GM19099 (cell line): Measurements from ENCODE around the gene LRRC61.

ENCODE experiments used
- POLR2A ChIP-seq: IDR thresholded peaks from 3 replicates; pipeline ENCODE4 v1.6.1; 2011; ENCODE audit warnings: low read depth; ENCODE audit not compliant: insufficient read length; ENCODE audit errors: extremely low read depth

The LRRC61 gene

DNA sequence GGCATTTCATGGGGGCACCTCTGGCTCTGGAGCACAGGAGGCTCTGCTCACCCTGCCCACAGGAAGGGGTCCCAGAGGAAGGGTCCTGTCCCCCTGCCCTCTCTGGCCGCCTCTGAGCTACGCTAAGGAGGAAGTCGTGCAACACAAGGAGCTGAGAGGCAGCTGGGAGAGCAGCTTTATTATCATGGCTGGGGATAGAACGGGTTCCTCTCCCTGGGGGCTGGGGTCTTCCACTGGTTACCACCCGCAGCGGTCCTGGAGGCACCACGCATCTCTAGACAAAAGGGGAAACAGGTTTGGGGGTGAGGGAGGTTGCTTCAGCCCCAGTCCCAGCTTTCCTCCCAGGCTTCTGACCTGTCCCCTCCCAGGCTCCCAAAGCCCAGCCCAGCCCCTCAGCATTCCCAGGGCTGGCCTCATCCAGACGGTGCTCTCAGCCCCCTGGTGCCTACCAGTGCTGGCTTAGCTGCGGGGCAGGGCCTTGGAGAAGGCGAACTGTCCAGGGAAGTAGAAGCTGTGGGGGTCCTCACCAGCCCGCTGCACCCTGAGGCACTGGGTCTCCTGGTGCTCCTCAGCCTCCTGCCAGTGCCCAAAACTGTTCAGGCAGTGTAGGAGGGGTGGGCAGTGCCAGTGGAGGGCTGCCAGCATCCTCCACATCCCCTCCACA is 15.1 kb downstream of the LRRC61 start:
- TF ChIP-seq POLR2A, result no peak

DNA sequence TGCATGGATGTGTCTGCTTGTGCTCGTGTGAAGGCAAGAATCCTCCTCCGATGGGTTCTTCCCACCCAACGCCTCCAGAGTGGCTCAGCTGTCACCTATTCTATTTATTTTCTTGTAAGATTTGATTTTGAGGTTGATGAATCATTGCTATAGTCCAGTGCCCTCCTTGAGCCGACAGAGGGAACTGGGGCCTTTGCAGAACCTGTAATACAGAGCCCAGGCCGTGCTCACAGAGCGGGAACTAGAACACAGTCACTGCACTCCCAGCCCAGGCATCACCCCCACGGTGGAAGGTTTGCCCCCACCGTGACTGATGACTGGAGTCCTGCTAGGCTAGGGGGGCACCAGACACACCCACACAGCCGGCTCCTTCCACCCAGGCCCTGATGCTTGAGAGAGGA is 16.3 kb downstream of the LRRC61 start:
- no peak for TF ChIP-seq POLR2A

DNA sequence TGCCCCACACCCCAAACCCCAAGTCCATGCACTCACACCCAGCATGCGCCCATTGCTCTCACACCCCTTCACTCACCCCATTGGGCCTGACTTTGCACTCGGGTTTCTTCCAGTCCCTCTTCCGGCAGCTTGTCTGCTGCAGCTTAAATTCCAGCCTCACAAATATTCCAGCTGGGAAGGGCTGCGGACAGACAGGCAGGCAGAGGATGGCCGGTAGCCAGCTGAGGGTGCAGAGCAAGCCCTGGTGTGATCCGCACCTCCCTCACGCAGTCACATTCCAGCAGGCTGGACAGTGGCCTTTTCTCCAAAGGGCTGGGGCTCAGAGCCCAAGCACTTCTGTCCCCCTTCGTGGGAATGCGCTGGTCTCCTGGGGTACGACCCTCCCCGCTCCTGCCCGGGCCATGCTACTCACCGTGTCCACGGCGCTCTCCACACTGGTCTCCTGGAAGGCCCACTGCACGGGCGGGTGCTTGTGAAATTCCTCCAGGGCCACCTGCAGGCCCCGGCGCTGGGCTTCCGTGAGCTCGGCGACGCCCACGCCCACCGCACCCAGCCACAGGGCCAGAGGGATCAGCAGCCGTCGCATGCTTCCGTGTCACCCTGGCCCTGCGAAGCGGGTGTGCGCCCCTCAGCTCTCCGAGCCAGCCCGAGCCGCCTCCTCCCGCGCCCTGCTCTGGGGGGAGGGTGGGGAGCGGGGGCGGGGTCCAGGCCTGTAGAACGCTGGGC is 17.0 kb downstream of the LRRC61 start:
- no peak for TF ChIP-seq POLR2A

DNA sequence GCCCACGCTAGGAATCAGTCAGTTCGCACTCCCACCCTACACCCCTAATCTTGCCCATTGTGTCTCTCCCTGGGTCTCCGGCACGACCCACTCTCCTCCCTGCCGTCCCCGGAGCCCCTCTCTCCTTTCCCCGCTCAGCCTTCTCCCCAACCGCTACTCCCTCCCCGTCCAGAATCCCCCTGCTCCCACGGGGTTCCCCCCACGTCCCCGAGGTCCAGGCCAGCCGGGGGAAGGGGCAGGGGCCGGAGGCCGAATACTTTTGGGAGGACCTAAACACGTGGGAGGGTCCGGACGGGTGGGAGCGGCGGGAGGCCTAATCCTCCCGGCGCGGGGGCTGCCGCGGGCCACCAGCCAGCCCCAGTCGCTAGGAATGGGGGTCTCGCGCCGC is 17.7 kb downstream of the LRRC61 start:
- no peak for TF ChIP-seq POLR2A

DNA sequence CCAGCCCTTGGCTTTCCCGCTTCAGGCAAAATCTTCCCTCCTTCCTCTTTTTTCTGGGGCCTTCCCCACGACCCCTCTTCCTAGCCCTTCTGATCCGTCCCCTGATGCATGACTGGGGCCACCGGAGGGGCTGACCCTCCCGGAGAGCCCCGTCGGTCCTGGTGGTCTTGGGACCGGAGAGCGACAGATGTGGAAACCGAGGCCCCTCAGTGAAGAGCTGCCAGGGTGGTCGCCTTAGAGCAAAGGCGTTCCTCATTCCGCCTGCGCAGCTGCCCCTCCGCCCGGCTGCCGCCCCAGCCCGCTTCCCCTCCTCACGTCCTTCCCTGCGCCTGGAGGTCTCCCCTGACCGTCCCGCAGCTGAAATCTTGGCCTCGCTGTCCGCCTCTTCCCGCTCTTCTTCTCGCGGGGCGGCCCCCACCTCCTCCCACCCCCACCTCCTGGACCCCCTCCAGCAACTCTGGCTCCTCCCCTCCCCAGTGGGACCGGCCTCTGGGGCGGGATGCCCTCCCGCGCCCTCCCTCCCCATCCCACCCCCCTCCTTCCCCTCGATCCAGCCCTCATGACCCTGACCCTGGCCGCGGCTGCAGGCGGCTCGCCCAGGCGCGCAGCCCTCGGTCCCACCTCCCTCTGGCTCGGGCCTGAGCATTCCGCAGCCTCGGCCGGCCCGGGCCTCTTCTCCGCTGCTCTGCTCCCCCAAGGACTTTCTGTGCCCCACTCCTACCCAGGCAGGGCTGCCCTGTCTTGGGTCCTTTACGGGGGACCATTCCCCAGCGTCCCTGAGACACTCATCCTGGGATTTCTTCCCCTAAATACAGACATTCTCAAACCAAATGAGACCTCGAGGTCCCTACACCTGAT is 18.3 kb downstream of the LRRC61 start, which contains the start of gene RARRES2:
RARRES2 (minus strand) TSS at position 367 of the 858 bp plus-strand sequence. CDS start 1,020 bp downstream, outside the sequence.
- no peak for TF ChIP-seq POLR2A

DNA sequence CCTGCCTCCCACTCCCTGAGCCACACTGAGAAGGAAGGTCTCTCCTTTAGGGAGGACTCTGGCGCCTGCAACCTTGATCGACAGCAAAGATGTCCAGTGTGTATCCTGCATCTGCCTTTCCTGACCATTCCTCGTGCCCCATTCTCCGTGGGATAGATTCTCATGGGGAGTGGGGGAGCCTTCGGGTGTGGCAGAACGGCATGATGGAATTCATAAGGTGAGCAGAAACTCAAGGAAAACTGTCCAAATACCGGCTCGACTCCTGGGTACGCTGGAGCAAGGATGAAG is 18.9 kb downstream of the LRRC61 start:
- TF ChIP-seq POLR2A, result no peak

DNA sequence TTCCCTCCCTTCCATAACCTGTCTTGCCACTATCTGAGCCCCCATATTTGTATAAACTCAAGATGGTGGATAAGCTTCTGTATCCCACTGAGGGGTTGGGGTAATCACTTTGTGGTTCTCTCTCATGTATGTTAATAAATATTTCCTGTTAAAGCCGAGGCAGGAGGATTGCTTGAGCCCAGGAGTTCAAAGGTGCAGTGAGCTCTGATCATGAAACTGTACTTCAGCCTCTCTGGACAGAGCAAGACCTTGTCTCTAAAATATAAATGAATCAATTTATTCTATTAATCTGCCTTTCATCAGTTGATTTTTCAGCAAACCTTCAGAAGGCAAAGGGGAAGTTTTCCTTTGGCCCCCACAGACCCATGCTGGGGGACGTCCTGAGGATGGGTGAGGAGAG is 20.1 kb downstream of the LRRC61 start:
- TF ChIP-seq POLR2A, result no peak

DNA sequence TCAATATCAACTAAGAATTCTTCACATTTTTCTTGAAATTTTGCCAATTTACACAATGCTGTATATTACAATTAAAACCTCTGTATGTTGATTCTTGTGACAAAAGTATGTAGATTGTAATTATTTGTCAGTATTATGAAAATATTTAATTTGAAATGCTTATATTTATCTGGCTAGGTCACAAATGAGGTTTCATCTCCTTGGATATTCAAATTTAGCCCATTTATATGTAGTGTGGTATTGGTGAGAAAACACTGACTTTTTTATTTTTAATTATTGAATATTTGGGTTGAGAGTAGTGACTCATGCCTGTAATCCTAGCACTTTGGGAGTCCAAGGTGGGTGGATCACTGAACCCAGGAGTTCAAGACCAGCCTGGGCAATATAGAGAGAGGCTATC is 21.1 kb downstream of the LRRC61 start:
- no peak for TF ChIP-seq POLR2A

DNA sequence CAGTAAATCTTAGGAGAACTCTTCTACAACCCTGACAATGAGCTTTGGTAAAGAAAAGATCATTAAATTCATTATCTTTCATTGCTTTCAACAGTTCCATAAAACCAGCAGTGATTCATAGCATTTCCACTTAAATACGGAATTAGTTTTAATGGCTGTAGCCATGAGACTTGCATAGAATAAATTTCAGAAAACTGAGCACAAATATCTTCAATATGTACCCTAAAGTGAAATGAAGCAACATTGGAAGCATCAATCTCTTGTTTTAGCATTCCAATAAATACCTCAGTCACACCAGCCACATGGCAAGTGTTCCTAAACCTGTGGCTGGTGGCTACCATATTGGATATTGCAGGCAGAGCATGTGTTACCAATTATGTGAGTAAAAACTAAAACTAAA is 21.9 kb downstream of the LRRC61 start:
- no peak for TF ChIP-seq POLR2A

DNA sequence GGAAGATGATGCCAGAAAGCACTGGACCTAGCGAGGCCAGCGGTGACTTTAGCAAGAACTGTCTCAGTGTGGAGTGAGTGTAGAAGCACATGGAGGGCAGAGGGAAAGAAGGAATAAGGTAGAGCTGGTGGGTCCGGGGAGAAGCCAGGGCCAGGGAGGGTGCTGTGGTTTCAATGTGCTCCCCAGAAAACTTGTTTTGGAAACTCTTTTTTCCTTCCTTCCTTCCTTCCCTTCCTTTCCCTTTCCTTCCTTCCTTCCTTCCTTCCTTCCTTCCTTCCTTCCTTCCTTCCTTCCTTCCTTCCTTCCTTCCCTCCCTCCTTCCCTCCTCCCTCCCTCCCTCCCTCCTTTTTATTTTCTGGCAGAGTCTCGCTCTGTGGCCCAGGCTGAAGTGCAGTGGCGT is 23.8 kb downstream of the LRRC61 start:
- TF ChIP-seq POLR2A, result no peak

DNA sequence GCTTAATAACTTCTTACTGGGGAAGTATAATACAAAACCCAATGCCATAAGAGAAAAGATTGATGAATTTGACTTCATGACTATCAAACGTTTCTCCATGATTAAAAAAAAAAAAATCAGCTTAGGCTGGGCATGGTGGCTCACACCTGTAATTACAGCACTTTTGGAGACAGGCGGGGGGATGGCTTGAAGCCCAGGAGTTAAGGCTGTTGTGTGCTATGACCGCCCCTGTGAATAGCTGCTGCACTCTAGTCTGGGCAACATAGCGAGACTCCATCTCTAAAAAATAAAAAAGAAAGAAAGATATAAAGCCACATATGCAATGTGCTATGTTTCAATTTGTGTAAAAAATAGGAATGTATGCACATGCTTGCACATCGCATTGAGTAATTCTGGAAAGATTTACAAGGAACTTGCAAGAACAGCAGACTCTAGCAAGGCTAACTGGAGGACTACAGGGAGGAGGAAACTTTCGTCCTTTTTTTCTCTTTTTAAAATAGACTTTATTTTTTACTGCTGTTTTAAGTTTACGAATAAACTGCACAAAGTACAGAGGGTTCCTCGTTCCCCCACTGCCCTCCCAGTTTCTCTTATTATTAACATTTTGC is 28.5 kb downstream of the LRRC61 start:
- TF ChIP-seq POLR2A, result no peak

DNA sequence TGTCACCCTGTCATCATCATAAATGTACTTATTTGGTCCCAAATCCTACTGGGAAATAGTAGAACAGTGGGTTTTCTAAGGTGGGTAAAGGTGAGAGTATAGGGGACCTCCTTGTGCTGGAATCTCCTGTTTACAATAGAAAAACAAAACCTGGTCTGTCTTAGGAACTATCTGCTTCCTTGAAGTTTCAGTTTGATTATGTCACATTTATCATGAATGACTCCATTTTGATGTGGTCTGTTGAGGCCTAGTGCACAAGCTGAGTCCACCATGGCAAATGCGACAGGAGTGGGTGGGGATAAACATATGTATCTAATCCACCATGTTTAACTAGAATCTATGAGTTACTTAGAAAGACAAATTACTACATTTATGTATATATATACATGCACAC is 32.5 kb downstream of the LRRC61 start:
- no peak for TF ChIP-seq POLR2A

DNA sequence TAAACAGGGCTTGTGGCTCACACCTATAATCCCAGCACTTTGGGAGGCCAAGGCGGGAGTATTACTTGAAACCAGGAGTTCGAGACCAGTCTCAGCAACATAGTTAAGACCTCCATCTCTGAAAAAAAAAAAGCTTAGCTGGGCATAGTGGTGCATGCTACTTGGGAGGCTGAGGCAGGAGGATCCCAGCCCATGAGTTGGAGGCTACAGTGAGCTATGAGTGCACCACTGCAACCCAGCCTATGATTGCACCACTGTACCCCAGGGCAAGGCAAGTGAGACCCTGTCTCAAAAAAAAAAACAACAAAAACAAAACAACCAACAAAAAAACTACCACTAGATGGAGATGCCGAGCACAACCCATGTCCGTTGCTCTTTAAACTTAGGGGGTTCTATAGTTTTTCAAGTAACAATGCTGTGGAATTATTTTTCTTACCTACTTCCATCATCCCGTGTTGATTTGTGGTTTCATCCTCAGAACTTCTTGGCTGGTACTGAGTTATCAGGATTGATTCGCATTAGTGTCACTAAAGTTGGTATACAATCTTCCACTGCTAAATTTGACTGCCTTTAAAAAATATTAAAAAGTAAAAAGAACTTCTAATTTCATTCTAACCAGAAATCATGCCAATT is 33.2 kb downstream of the LRRC61 start:
- TF ChIP-seq POLR2A, result no peak

DNA sequence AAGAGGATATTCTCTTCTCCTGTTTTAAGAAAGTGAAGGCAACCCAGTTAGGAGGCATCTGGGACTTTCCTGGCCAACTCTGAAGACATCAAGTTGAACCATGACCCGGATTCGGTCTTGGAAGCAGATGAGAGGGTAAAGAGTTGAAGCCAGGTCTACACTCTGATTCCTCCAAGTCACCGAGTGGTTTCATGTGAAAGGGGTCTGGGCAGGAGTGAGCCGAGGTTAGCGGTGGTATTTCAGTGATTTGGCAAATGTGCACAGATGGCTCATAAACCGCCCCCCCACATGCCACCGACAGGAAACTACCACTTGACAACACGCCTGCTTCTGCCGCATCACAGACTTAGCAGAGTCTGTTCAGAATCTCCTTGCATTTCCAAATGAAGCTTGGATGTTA is 34.1 kb downstream of the LRRC61 start:
- peak; percentile 27 for TF ChIP-seq POLR2A
